Measurements from ENCODE around the gene CPLX1.
A peak's percentile ranks its signal among the peaks of the same experiment; 100 is the strongest.

Gene CPLX1

DNA sequence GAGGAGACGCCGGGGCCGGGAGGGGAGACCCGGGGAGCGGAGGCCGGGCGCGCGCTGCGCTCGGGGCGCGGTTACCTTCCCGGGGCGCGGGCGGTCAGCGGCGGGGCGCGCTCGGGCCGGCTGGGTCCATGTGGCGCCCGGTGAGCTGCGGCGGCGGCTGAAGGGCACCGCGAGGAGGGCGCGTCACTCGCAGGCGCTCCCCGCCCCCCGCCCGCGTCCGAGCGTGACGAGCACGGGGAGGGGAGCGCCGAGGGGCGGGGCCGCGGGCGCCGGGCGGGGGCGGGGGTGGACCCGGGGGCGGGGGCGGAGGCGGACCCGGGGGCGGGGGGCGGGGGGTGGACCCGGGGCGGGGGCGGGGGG is at the start of gene CPLX1:
Gene CPLX1, minus strand, starts transcription at position 159 of the 360 bp plus-strand sequence. CDS start 1,607 bp downstream, outside the sequence.
- DNase-seq, result peak; percentile 17

DNA sequence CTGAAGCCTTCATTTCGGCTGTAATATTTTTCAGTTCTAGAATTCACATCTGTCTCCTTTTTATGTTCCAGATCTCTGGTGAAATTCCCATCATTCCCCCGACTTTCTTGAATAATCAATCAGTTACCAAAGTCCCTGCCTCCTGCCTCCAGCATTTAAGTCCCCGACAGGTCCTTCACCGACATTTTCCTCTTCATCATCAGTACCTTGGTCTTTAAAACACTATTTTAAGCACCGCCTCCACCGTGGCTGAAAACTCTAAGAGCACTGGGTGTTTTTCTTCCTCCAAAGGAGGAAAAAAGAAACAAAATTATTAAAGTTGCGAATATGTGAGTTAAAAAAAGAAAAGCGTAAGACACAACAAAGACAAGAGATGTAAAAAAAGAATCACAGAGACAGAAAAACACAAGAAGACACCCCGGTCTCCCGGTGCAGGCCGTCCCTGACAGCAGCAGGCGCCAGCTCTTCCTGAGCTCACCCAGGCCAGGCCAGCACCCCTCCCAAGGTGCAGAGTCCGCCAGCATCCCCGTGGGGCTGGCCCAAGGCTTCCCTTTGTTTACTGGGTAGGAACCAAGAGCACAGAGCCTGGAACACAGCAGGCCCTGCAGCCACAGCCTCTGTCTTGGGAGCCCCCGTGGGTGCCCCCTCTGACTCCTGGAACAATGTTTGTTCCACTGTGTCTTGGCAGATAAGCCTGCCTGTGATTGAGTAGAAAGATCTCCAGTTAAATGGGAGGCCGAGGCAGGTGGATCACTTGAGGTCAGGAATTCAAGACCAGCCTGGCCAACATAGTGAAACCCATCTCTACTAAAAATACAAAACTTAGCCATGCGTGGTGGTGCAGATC is 49.3 kb upstream of the CPLX1 start:
- DNase-seq, result no peak

DNA sequence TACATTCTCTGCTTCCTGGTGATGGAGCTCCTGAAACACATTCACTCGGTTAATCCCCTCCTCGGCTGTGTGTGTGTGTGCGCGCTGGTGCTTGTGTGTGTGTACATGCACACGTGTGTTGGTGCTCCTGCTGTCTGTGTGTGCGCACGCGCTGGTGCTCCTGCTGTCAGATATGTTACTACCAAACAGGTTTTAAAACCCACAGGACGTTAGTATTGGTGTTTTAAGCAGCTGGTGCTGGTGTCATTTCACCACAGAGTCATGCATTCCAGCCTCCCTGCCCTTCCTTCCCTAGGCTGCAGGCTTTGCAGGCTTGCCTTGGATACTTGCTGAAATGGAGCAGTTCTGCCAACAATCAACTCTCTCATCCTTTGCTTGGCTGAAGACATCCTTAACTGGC is 48.1 kb upstream of the CPLX1 start:
- no peak for DNase-seq

DNA sequence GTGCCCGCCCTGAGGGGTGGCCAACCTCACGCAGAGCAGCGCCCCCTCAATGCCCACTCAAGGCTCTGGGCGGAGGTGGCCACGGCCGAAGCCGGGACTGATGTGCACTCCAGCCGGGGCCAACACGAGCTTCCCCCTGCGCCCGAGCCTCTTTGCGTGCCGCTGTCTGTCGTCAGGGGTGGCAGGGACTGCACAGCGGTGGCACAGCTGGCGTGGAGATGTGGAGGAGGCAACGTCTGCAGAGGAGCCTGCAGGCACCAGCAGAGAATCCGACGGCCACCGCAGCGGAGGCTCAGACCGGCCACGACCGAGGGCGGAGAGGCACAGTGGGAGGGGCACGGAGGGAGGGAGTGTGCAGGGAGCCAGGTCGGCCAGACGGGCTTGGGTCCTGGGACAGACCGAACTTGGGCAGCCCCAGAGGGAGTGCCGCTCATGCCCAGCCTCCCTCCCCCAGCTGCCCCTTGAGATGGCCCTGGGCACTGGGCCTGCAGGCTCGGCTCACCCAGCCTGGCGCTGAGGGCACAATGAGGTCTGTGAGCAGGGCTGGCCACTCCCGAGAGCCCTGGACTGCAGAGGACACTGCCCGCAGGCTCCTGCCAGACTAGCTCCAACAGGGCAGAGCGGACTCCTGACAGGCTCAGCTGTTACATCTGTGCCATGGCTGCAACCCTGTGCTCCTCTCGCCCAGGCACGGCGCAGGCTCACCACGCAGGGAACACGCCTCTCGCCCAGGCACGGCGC is 46.5 kb upstream of the CPLX1 start:
- no peak for DNase-seq

DNA sequence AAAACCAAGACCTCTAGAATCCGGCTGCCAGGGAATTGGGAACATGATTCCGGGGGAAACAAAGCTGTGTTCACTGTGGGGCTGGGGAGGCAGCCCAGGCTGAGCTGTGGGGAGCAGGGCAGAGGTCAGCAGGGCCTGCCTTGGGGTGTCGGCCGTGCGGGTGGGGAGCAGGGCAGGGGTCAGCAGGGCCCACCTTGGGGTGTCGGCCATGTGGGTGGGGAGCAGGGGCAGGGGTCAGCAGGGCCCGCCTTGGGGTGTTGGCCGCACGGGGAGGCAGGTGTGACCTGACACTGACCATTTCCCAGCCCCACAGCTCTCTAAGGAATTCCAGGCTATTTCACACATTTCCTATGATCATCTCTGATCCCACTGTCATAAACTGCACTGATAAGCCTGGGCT is 45.6 kb upstream of the CPLX1 start:
- DNase-seq, result no peak

DNA sequence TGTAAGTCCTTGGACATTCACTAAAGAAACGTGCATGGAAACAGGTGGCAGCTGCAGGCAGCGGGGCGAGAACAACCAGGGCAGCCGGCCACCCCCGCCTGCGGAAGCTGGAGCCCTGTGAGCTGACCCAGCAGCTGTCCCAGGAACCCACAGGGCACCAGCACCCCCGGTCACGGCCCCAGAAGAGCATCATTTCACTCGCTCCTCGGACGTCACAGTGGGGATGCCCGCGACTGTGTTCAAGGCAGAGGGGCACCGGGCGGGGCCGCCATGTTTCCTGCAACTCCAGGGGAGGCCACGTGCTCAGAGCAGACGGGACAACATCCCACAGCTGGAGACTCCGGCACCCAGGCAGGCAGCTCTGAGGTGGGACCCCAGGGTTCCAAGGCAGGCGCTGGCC is 45.0 kb upstream of the CPLX1 start:
- DNase-seq, result no peak

DNA sequence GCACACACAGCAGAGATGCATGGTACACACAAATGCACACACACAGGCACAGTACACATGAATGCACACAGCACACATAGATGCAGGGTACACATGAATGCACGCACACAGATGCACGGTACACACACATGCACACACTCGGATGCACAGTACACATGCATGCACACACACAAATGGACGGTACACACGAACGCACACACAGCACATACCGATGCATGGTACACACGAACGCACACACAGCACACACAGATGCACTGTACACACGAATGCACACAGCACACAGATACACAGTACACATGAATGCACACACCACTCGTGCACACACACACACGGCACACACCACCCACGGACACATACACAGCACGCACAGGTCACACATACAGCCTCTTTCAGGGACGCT is 43.8 kb upstream of the CPLX1 start:
- DNase-seq, result no peak

DNA sequence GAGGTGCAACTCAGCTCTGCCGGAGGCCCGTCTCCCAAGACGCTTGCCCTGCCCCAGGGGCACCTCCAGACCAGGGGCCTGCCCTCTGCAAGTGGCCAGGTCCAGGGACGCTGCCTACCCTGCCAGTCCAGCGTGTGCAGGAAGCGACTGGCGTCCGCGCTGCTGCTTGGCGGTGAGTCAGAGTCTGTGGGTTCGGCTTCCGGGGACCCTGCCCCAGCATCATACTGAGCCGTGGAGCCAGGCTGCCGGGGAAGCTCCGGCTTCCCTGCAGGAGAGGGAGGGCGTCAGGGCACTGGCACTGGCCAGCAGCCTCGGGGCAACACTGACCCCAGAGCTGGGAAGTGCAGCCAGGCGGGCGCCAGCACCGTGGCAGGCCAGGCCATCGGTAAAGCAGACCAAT is 42.5 kb upstream of the CPLX1 start:
- DNase-seq, result no peak

DNA sequence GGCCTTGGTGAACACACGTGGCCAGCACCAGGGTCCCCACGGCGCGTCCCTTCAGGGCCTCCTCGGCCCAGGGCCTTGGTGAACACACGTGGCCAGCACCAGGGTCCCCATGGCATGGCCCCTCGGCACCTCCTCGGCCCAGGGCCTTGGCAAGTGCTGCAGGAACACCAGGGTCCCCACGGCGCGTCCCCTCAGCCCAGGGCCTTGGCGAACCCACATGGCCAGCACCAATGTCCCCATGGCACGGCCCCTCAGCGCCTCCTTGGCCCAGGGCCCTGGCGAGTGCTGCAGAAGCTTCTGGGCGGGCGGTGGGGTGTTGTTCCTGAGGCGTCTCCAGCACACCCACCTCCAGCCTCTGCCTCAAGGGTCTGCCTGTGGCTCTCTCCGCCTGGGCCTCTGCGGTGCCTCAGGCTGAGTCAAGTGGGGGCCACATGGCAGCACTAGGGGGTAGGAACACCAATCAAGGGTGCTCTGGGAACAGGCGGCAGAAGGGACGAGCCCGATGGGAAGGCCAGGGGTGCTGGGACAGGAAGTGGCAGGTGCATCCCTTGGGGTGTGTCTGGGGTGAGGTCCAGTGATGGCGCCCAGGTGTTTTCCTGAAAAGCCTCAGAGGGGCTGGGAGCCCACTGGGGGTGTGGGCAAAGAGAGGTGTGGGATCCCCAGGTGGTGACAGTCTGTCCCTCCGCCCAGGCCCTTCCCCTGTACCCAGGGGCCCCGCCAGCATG is 41.8 kb upstream of the CPLX1 start:
- DNase-seq, result no peak

DNA sequence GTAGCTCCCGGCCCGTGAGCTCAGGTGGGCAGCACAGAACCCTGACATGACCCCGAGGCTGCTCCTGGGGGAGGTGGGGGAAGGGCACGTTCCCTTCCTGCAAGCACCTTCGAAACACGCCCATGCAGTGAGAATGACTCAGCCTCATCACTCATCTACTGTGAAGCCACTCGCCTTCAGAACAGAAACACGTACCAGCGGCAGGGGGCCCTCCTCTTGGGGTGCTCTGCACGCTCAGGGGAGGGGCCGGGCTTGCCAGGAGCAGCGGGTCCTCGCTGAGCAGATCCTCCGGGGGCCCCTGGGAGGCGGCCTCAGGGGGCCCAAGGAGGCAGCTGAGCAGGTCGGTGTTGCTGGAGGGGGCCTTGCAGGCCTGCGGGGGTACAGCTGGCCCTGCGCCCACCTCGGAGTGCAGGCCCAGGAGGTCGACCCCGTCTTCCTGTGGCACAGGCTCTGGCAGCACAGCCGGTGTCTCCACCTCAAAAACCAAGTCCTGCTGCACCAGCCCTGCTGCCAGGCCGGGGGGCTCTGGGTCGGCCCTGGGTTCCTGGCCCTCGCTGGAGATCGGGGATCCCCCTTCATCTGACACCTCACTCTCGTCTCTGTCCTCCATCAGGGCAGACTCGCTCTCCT is 40.9 kb upstream of the CPLX1 start:
- no peak for DNase-seq

DNA sequence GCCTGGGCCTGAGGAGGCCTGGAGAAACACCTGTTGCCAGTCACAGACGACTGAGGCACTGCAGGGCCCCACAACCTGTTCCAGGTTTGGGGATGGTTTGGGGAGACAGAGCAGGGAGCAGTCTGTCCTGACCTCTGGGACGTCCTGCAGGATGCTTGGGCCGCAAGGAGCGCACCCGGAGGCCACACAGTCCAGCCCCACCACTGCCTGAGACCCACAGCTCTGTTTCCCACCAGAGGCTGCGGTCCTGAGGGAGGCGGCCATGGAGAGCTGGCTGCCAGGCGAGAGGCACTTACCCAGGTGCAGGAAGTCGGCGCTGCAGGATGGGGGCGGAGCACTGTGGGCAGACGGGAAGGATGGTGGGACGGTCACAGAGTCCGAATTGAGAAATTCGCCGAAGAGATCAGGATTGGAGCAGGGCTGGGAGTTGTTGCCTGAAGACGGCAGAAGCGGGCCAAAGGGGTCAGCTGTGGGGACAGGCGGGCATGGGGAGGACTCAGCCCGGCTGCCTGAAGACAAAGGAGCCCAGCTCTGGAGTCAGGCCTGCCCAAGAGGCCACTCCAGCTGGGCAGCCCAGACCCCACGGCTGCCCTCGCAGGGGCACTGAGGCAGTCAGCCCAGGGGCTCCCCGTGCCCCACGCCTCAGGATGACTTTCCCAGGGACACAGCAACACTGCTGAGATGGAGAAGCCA is 40.3 kb upstream of the CPLX1 start:
- DNase-seq, result no peak

DNA sequence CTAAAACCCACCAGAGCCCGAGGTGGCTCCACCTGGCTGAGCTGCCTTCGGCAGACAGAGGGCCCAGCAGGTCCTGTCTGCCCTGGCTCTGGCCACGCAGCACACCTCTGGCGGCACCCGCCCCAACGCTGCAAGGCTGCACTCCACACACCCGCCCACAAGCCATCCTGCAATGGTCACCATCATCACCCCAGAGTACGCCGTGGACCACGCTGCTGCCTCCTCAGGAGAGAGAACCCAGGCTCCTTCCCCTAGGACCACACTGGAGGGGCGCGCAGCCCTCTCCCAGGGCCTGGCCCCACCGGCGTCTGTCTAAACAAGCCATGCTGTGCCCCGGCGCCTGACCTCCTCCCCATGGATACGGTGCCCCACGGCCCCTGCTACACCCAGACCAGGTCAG is 39.6 kb upstream of the CPLX1 start:
- no peak for DNase-seq

DNA sequence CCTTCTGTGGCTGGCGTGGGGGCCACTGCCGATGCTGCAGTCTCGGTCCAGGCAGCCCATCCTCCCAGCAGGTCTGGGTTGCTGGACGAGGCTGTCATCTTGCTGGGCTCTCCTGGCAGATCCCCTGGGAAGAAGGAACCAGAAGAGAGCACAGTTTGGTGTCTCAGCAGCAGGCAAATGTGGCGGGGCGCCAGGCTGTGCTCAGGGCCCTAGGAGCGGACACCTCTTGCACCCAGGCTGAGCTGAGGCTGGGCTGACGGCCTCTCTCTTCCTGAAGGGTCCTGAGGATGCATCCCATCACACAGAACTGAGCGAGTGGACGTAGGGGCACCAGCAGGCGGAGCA is 39.2 kb upstream of the CPLX1 start:
- no peak for DNase-seq

DNA sequence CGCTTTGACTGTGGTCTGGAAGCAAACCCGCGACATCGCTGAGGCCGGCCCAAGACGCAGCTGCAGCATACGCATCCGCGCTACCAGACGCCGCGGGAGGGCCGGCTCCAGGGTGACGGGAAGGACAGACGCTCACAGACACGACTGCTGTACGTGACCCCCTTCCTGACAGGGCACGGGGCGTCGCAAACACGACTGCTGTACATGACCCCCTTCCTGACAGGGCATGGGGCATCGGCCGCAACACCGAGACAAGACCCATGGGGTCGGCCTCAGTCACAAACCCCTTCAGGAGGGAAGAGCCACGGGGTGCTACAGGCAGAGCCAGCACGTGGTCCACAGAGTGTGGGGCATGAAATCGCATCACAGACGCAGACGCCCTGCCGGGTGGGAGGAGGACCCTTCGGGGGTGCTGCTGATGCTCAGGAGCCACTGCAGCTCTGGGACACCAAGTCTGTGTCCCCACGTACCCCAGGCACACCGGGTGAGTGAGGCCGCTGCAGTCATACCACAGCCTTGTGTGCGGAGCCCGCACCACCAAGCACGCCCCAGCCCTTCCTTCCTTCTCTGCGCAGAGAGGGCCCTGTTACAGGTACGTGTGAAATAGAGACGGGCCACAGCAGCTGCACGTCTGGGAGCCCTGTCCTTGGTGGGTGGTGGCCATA is 38.7 kb upstream of the CPLX1 start:
- no peak for DNase-seq

DNA sequence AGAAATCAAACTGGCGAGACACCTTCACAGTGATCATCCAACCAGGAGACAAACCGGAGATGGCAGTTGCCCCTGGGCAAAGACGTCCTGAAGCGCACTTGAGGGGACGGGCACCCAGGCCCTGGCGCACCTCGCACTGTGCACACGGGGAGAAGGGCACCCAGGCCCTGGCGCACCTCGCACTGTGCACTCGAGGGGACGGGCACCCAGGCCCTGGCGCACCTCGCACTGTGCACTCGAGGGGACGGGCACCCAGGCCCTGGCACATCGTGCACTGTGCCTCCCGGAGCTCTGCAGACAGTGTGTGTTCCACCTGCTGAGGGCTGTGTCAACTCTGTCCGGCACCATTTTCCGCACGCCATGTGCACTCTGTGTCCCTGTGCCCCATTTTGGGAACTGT is 34.6 kb upstream of the CPLX1 start:
- no peak for DNase-seq

DNA sequence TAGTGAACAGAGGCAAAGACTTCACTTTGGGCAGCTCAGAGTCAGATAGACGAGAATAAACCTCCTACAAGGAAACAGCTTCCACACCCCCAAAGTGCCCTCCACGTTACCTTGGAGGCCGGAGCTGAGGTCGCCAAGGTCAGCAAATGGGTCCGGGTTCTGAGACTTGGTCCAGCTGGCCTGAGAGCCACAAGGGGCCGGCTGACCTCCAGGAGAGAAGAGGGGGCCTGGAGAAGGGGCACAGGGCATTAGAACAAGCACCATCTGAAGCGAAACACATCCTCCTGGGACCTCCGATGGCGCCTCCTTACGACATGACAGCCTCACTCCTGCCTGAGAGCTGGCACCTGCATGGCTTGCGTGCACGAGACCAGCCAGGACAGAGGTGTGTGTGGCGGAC is 33.6 kb upstream of the CPLX1 start:
- DNase-seq, result no peak

DNA sequence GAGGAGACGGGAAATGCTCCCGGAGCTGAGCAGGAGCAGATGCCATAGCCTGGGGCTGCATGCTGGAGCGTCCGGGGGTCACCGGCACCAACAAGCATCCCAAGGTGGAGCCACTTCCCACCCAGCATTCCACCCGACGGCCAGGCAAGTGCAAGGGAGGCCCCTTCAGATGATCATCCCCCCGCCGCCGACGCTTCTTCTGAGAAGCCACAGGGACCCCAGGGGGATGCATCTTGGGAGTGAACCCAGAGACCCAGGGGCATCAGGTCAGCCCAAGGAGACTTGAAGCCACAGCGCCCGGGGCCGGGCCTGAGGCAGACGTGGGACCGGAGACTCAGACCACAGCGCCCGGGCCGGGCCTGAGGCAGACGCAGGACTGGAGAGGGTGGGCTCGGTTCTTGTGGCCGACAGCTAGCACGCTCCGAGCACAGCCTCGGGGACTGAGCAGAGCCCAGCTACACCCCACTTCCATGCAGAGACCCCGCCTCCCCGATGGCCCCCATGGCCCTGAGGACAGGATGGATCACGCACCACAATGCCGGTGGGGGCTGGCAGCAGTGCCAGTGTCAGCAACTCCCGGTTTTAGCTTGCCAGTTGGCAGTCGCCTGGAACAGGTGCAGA is 33.0 kb upstream of the CPLX1 start:
- no peak for DNase-seq

DNA sequence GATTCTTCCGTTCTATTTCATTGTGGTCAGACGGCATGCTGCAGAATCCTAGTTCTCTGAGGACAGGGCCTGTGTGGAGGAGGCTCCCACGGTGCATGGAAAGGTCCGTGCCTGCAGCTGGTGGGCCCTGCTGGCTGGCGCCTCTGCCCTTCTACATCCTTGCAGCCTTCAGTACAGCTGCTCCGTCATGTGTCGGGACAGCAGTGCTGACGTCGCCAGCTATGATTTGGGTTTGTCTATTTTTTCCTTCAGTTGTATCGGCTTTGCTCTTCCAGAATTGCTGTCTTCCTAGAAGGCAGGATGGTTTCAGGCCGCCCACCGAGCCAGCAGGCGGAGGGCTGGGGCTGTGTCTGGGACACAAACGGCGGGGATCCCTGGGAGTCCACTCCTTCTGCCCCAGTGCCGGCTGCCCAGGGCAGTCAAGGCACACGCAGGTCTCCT is 32.1 kb upstream of the CPLX1 start:
- no peak for DNase-seq

DNA sequence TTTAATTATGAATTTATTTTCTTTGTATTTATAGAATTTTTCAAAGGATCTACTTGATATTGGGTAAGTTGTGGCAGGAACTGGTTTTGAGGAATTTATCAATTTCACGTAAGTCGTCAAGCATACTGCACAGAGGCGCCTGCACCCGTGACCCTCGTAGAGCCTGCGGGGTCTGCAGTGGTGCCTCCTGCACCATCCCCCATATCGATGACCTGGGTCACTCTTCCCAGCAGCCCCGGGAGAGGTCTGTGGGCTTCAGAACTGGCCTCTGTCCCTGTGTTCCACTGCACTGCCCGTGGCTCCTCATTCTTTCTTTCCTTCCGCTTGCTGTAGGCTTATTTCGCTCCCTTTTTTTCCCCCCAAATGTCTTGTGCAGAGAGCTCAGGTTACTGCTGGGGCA is 31.5 kb upstream of the CPLX1 start:
- DNase-seq, result no peak

DNA sequence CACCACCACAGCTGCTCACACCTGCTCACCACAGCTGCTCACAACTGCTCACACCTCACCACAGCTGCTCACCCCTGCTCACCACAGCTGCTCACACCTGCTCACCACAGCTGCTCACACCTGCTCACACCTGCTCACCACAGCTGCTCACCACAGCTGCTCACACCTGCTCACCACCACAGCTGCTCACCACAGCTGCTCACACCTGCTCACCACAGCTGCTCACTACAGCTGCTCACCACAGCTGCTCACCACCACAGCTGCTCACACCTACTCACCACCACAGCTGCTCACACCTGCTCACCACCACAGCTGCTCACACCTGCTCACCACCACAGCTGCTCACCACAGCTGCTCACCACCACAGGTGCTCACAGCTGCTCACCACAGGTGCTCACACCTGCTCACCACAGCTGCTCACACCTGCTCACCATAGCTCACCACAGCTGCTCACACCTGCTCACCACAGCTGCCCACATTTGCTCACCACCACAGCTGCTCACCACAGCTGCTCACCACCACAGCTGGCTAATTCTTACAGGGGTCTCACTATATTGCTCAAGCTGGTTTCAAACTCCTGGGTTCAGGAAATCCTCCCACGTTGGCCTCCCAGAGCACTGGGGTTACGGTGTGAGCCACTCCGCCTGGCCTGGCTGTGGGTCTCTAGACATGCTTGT is 30.4 kb upstream of the CPLX1 start:
- DNase-seq, result no peak

DNA sequence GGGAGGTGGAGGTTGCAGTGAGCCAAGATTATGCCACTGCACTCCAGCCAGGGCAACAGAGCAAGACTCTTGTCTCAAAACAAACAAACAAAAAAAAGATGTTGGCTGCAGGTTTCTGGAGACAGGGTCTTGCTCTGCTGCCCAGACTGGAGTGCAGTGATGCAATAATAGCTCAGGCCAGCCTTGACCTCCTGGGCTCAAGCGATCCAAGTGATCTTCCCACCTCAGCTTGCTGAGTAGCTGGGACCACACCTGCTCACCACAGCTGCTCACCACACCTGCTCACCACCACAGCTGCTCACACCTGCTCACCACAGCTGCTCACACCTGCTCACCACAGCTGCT is 29.9 kb upstream of the CPLX1 start:
- no peak for DNase-seq
